Mammary microvascular endothelial cell (primary cell): Measurements from ENCODE around the gene TMEM19. TPM values are rescaled to one million over a fixed set of nuclear protein-coding genes. Genes with fewer than 3 reads are reported as not detected.

ENCODE experiments used
- total RNA-seq: library from RNA; depleted of rRNA; stranded (reverse); fragments of >200 nt; gene quantifications from 2 replicates; pipeline ENCODE4 v1.2.3, GENCODE V29; 2015

TMEM19 gene
- total RNA-seq = 16.6 and 24.4 TPM in 2 replicates

GRCh38 chr12:71685914-71686657, at the start of gene TMEM19:
Gene TMEM19 (plus strand): TSS chr12:71686082. CDS start chr12:71686681, 599 bp downstream.

GRCh38 chr12:71663561-71664410, 22.1 kb upstream of the TMEM19 start, which contains the start of the genes THAP2 and ZFC3H1:
Gene THAP2 (plus strand): TSS chr12:71664301. CDS start chr12:71664510, 209 bp downstream.
Gene ZFC3H1 (minus strand): TSS chr12:71663848. CDS start chr12:71663610, 238 bp downstream.

Other genes starting within 250 kb of the TMEM19 start
- not detected in 2 replicates for gene LGR5, start 246.3 kb upstream of the TMEM19 start, total RNA-seq
- gene ZFC3H1, start 22.2 kb upstream of the TMEM19 start, total RNA-seq = 7.7 and 8.9 TPM in 2 replicates
- gene THAP2, start 21.8 kb upstream of the TMEM19 start, total RNA-seq = 2.1 and 4.1 TPM in 2 replicates
- gene RAB21, start 68.8 kb downstream of the TMEM19 start, total RNA-seq = 26.3 and 30.5 TPM in 2 replicates
- gene TBC1D15, start 153.7 kb downstream of the TMEM19 start, total RNA-seq = 12.8 and 15.1 TPM in 2 replicates